Urinary bladder (tissue), 4 donors: ENCODE measurements around the gene RAB39A. TPM values are rescaled to one million over a fixed set of nuclear protein-coding genes. Genes with fewer than 3 reads are reported as not detected.
"Not testable (repeated sequence)": the region's sequence is repeated elsewhere in the genome, so short reads cannot be mapped to it uniquely, and the experiment has no call there.

ENCODE experiments used
- DNase-seq: peaks from one replicate; pipeline ENCODE4 v3.0.0-alpha.2; 2015; ENCODE audit errors: extremely low spot score
- H3K27ac ChIP-seq: one replicate; pipeline ENCODE4 v1.5.1; 2013; ENCODE audit warnings: low read depth, mild to moderate bottlenecking, moderate library complexity
- H3K36me3 ChIP-seq: one replicate; pipeline ENCODE4 v1.6.1; 2013; ENCODE audit warnings: mild to moderate bottlenecking, moderate library complexity; ENCODE audit not compliant: insufficient read depth
- H3K4me1 ChIP-seq: one replicate; pipeline ENCODE4 v1.6.1; 2013; ENCODE audit warnings: mild to moderate bottlenecking, moderate library complexity; ENCODE audit not compliant: insufficient read depth
- H3K4me3 ChIP-seq: one replicate; pipeline ENCODE4 v1.5.1; 2013; ENCODE audit warnings: low read depth, low read length
- WGBS: extraction: QIAGEN DNeasy Blood & Tissue Kit; methylation state at CpG from one replicate; pipeline ENCODE4 v1.1.7; 2013; 5-methylcytosine and 5-hydroxymethylcytosine counted together
- polyA plus RNA-seq: library from polyadenylated mRNA; stranded (reverse); fragments of 200-250 nt; gene quantifications from one replicate; pipeline ENCODE4 v1.2.3, GENCODE V29; 2013
- total RNA-seq: library from RNA; depleted of rRNA; stranded (reverse); fragments of >200 nt; gene quantifications from one replicate; pipeline ENCODE4 v1.2.3, GENCODE V29; 2014
- donor health status: healthy with polysubstance abuse.
- donor health status: healthy.

Gene RAB39A, protein sequence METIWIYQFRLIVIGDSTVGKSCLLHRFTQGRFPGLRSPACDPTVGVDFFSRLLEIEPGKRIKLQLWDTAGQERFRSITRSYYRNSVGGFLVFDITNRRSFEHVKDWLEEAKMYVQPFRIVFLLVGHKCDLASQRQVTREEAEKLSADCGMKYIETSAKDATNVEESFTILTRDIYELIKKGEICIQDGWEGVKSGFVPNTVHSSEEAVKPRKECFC
- 4.0 TPM for total RNA-seq
- 0.27 TPM for polyA plus RNA-seq

- Histone ChIP-seq H3K27ac (no peak within 1 kb of the TSS), H3K4me1 (no peaks in the 10 kb centered on the region), H3K36me3 (no peaks in the 10 kb centered on the region), H3K4me3 (peak within 1 kb of the TSS; percentile 30)
- WGBS = under 1% methylated on average over 61 of the region's 61 CpGs
- peak; percentile 56 for DNase-seq
Measured at GRCh38 chr11:107928046-107928766, at the start of gene RAB39A. TSS of gene RAB39A (plus strand) at chr11:107928448. CDS start at chr11:107928569, 121 bp downstream.

DNA sequence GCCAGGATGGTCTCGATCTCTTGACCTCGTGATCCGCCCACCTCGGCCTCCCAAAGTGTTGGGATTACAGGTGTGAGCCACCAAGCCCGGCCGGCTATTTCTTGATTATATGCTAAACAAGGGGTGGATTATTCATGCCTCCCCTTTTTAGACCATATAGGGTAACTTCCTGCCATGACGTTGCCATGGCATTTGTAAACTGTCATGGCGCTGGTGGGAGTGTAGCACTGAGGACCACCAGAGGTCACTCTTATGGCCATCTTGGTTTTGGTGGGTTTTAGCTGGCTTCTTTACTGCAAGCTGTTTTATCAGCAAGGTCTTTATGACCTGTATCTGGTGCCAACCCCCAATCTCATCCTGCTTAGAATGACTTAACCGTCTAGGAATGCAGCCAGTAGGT, 46.8 kb upstream of the RAB39A start:
- not testable (repeated sequence) for H3K36me3 ChIP-seq, H3K27ac ChIP-seq
- WGBS = 91% methylated on average over 9 of the region's 9 CpGs

DNA sequence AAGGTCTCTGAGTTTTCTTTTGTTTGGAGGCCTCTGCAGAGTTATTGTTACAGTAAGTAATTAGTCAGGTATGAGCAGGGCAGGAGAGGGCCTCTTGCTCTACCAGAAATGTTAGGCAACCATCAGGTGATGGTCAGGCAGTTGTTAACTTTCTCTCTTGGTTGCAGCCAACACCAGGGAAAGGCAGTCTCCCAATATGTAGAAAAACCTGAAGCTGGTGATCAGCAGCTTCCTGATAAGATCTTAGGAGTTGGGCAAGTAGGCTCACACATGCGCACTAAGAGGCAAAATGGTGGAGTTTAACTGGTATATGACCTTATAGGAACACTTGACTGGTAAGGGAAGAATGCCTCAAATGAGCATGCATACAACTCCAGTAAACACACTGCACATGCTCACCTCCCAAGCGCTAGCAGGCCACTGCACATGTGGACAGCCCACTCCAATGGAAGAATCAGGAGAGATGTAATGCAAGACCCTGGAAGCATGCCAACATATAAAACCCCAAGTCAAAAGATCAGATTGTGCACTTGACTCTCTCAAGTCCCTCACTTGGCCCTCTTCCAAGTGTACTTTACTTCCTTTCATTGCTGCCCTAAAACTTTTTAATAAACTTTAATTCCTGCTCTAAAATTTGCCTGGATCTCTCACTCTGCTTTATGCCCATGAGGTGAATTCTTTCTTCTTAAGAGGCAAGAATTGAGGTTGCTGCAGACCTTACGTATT, 46.0 kb upstream of the RAB39A start:
- Histone ChIP-seq H3K36me3 (no peaks in the 10 kb centered on the region), H3K27ac (no peak overlapping the region), H3K4me3 (no peak overlapping the region), H3K4me1 (no peaks in the 10 kb centered on the region)
- DNase-seq = no peak
- WGBS = 90% methylated on average over 3 of the region's 3 CpGs

More for the DNA sequence above, 46.8 kb upstream of the RAB39A start:
- not testable (repeated sequence) for DNase-seq, H3K4me1 ChIP-seq, H3K4me3 ChIP-seq

DNA sequence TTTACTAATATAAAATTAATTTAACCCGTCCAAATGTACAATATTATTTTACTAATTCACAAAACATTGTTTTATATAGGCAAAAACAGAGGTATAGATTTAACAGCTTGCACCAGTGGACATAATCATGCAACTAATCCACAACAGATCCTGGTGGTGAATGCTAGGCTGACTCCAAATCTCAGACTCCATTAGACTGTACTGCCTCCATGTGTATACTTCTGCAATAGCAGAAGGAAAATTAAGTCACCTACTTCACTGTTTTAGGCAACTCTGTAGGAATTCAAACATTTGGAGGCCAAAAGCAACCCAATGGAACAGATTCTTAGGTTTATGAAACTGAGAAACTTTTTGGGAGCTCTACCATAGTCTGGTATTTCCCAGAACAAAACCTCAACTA, 30.0 kb upstream of the RAB39A start:
- no peak for DNase-seq
- 33% methylated on average over 1 of the region's 1 CpG for WGBS
- H3K4me3 ChIP-seq = no peak overlapping the region
- H3K36me3 ChIP-seq = no peaks in the 10 kb centered on the region
- H3K27ac ChIP-seq = no peak overlapping the region
- no peaks in the 10 kb centered on the region for H3K4me1 ChIP-seq

DNA sequence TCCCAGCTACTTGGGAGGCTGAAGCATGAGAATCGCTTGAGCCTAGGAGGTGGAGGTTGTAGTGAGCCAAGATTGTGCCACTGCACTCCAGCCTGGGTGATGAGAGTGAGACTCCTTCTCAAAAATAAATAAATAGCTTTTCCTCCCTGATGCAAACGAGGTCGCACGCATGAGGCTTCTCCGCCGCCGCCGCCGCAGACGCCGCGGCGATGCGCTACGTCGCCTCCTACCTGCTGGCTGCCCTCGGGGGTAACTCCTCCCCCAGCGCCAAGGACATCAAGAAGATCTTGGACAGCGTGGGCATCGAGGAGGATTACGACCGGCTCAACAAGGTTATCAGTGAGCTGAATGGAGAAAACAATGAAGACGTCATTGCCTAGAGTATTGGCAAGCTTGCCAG, 20.0 kb upstream of the RAB39A start:
- Histone ChIP-seq H3K4me1 (no peaks in the 10 kb centered on the region), H3K36me3 (no peaks in the 10 kb centered on the region), H3K27ac (no peak overlapping the region), H3K4me3 (no peak overlapping the region)
- no peak for DNase-seq
- WGBS = 78% methylated on average over 23 of the region's 23 CpGs

DNA sequence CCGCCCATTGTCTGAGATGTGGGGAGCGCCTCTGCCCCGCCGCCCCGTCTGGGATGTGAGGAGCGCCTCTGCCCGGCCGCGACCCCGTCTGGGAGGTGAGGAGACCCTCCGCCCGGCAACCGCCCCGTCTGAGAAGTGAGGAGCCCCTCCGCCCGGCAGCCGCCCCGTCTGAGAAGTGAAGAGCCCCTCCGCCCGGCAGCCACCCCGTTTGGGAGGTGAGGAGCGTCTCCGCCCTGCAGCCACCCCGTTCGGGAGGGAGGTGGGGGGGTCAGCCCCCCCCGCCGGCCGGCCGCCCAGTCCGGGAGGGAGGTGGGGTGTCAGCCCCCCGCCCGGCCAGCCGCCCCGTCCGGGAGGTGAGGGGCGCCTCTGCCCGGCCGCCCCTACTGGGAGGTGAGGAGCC, 15.8 kb upstream of the RAB39A start:
- H3K27ac ChIP-seq, H3K4me3 ChIP-seq, H3K36me3 ChIP-seq, H3K4me1 ChIP-seq, DNase-seq: not testable (repeated sequence)
- WGBS = 98% methylated on average over 33 of the region's 38 CpGs

DNA sequence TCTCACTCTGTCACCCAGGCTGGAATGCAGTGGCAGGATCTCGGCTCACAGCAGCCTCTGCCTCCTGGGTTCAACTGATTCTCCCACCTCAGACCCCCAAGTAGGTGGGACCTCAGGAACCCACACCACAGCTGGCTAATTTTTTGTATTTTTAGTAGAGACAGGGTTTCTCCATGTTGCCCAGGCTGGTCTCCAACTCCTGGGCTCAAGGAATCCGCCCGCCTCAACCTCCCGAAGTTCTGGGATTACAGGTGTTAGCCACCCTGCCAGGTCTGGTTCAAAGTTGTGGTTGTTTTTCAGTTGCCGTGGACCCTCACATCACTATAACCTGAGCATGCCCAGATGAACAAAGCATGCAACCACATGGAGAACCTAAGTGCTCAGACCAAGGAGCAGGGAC, 13.0 kb upstream of the RAB39A start:
- DNase-seq = no peak
- 89% methylated on average over 5 of the region's 5 CpGs for WGBS
- H3K4me3 ChIP-seq = no peak overlapping the region
- H3K36me3 ChIP-seq = no peaks in the 10 kb centered on the region
- H3K27ac ChIP-seq = no peak overlapping the region
- H3K4me1 ChIP-seq = no peaks in the 10 kb centered on the region

- no peak overlapping the region for H3K27ac ChIP-seq
- no peaks in the 10 kb centered on the region for H3K36me3 ChIP-seq
- 26% methylated on average over 13 of the region's 13 CpGs for WGBS
- no peak overlapping the region for H3K4me3 ChIP-seq
- no peaks in the 10 kb centered on the region for H3K4me1 ChIP-seq
- no peak for DNase-seq
Measured at GRCh38 chr11:107916671-107917241, 11.5 kb upstream of the RAB39A start.

DNA sequence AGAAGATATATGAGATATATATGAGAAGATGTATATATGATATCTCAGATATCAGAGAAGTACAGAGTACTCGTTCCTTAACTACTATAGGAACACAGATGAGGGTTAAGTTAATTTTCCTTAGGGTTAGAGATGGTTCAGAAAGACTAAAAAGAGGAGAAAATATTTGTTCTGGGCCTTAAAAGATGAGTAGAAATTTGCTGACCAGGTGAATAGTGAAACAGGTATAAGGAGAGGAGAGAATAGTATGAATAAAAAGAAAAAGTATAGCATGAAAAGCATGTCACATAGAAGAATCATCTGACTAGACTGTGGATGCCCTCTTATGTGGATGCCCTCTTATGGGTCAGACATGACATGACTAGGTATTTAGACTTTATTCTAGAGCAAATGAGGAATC, 6.3 kb upstream of the RAB39A start:
- no peak for DNase-seq
- H3K36me3 ChIP-seq = no peaks in the 10 kb centered on the region
- 70% methylated on average over 1 of the region's 1 CpG for WGBS
- no peak overlapping the region for H3K4me3 ChIP-seq
- no peaks in the 10 kb centered on the region for H3K4me1 ChIP-seq
- H3K27ac ChIP-seq = no peak overlapping the region

GRCh38 chr11:107923519-107923918, 4.7 kb upstream of the RAB39A start:
- 39% methylated on average over 1 of the region's 1 CpG for WGBS

DNA sequence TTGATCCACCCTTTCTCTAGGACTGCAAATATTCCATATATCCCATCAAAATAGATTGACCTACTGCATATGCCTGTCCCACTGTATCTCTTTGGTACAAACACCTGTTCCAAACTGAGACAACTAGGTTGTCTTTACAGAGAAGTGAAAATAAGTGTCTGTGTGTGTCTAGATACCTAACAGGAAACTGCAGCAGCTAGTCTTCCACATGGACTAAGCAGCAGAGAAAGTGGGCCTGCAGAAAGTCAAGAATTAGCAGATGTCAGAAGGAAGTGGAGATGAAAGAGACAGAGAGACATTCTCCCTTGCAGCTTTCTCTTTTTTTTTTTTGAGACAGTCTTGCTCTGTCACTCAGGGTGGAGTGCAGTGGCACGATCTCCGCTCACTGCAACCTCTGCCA, 3.9 kb upstream of the RAB39A start:
- no peaks in the 10 kb centered on the region for H3K36me3 ChIP-seq
- H3K4me3 ChIP-seq = no peak overlapping the region
- no peaks in the 10 kb centered on the region for H3K4me1 ChIP-seq
- H3K27ac ChIP-seq = no peak overlapping the region
- 86% methylated on average over 2 of the region's 2 CpGs for WGBS
- no peak for DNase-seq

More at GRCh38 chr11:107923519-107923918, 4.7 kb upstream of the RAB39A start:
- H3K27ac ChIP-seq, H3K4me3 ChIP-seq, H3K4me1 ChIP-seq, DNase-seq, H3K36me3 ChIP-seq: not testable (repeated sequence)

- Histone ChIP-seq H3K36me3 (no peaks in the 10 kb centered on the region), H3K27ac (no peak overlapping the region), H3K4me1 (no peaks in the 10 kb centered on the region), H3K4me3 (no peak overlapping the region)
- 82% methylated on average over 5 of the region's 5 CpGs for WGBS
- DNase-seq = no peak
Measured at GRCh38 chr11:107927559-107927958, 689 bp upstream of the RAB39A start.

GRCh38 chr11:107928767-107929507, 689 bp downstream of the RAB39A start:
- DNase-seq = no peak
- Histone ChIP-seq H3K4me1 (no peaks in the 10 kb centered on the region), H3K4me3 (peak overlapping the region; percentile 30), H3K27ac (no peak overlapping the region), H3K36me3 (no peaks in the 10 kb centered on the region)
- 1% methylated on average over 41 of the region's 41 CpGs for WGBS
